Ishikawa (cell line): ENCODE results near the gene ILKAP.

Experiments
- CEBPB ChIP-seq: IDR thresholded peaks from 2 replicates; pipeline ENCODE4 v1.6.1; 2012
- CREB1 ChIP-seq: IDR thresholded peaks from 2 replicates; pipeline ENCODE4 v1.6.1; 2012; ENCODE audit warnings: low read depth
- EGR1 ChIP-seq: IDR thresholded peaks from 2 replicates; pipeline ENCODE4 v1.6.1; 2012
- EP300 ChIP-seq: IDR thresholded peaks from 2 replicates; pipeline ENCODE4 v1.6.1; 2012; ENCODE audit warnings: borderline replicate concordance
- FOXM1 ChIP-seq: IDR thresholded peaks from 2 replicates; pipeline ENCODE4 v1.6.1; 2012; ENCODE audit warnings: low read depth, borderline replicate concordance
- MAX ChIP-seq: IDR thresholded peaks from 2 replicates; pipeline ENCODE4 v1.6.1; 2012
- NFIC ChIP-seq: IDR thresholded peaks from 2 replicates; pipeline ENCODE4 v1.6.1; 2012
- RAD21 ChIP-seq: IDR thresholded peaks from 2 replicates; pipeline ENCODE4 v1.6.1; 2012; ENCODE audit warnings: low read depth
- REST ChIP-seq: IDR thresholded peaks from 2 replicates; pipeline ENCODE4 v1.6.1; 2012; ENCODE audit warnings: low read depth, mild to moderate bottlenecking
- TAF1 ChIP-seq: IDR thresholded peaks from 2 replicates; pipeline ENCODE4 v1.6.1; 2012; ENCODE audit warnings: low read depth, mild to moderate bottlenecking
- TCF12 ChIP-seq: IDR thresholded peaks from 2 replicates; pipeline ENCODE4 v1.6.1; 2012; ENCODE audit warnings: low read depth
- TEAD4 ChIP-seq: IDR thresholded peaks from 2 replicates; pipeline ENCODE4 v1.6.1; 2012
- USF1 ChIP-seq: IDR thresholded peaks from 2 replicates; pipeline ENCODE4 v1.6.1; 2012
- YY1 ChIP-seq: IDR thresholded peaks from 2 replicates; pipeline ENCODE4 v1.6.1; 2012; ENCODE audit warnings: low read depth
- ZBTB7A ChIP-seq: IDR thresholded peaks from 2 replicates; pipeline ENCODE4 v1.6.1; 2012; ENCODE audit warnings: low read depth

The ILKAP gene

GRCh38 chr2:238235856-238236255, 32.4 kb upstream of the ILKAP start:
- TF ChIP-seq ZBTB7A = no peak
- TF ChIP-seq TAF1 = no peak
- TF ChIP-seq YY1 = no peak

- TF ChIP-seq EGR1 (no peak), TAF1 (no peak), TCF12 (no peak), ZBTB7A (no peak), RAD21 (no peak), YY1 (no peak), CEBPB (no peak), TEAD4 (no peak), USF1 (no peak), NFIC (no peak), REST (no peak), MAX (no peak), CREB1 (no peak), FOXM1 (no peak)
These were observed 31.8 kb upstream of the ILKAP start for GRCh38 chr2:238235331-238235732.

GRCh38 chr2:238233625-238234024, 30.1 kb upstream of the ILKAP start:
- TF ChIP-seq NFIC (no peak), EGR1 (no peak)

GRCh38 chr2:238231809-238232208, 28.3 kb upstream of the ILKAP start:
- no peak for TF ChIP-seq EGR1
- no peak for TF ChIP-seq ZBTB7A
- no peak for TF ChIP-seq TCF12
- no peak for TF ChIP-seq FOXM1
- TF ChIP-seq TEAD4 = no peak
- TF ChIP-seq NFIC = no peak
- TF ChIP-seq CREB1 = no peak
- no peak for TF ChIP-seq USF1

- TF ChIP-seq RAD21 = no peak
These were observed 27.8 kb upstream of the ILKAP start for GRCh38 chr2:238231251-238231793.

- TF ChIP-seq TEAD4 = no peak
- no peak for TF ChIP-seq REST
- TF ChIP-seq USF1 = no peak
- no peak for TF ChIP-seq MAX
- TF ChIP-seq YY1 = no peak
- no peak for TF ChIP-seq CEBPB
- TF ChIP-seq TCF12 = no peak
- TF ChIP-seq RAD21 = no peak
- TF ChIP-seq TAF1 = no peak
- TF ChIP-seq EGR1 = no peak
- TF ChIP-seq ZBTB7A = no peak
- TF ChIP-seq EP300 = no peak
- TF ChIP-seq FOXM1 = no peak
These were observed 27.2 kb upstream of the ILKAP start for GRCh38 chr2:238230699-238231098.

- TF ChIP-seq NFIC (no peak), MAX (no peak), EGR1 (no peak), USF1 (no peak), TCF12 (no peak), YY1 (no peak), ZBTB7A (no peak), FOXM1 (no peak), EP300 (no peak), RAD21 (no peak)
These were observed 25.2 kb upstream of the ILKAP start for GRCh38 chr2:238228700-238229099.
